HepG2 (cell line): Measurements from ENCODE around the gene DNAJC11. TPM values are rescaled to one million over a fixed set of nuclear protein-coding genes. Genes with fewer than 3 reads are reported as not detected.

ENCODE experiments used
- BCL3 ChIP-seq: sonication (generic); formaldehyde crosslinking; IDR thresholded peaks from 2 replicates; pipeline ENCODE4 v1.5.1; 2020; ENCODE audit warnings: mild to moderate bottlenecking, missing genetic modification reagents, moderate library complexity
- FOSL2 ChIP-seq: sonication (generic); formaldehyde crosslinking; IDR thresholded peaks from 2 replicates; pipeline ENCODE4 v1.4.0; 2020; ENCODE audit warnings: missing genetic modification reagents
- IKZF4 ChIP-seq: sonication (generic); formaldehyde crosslinking; IDR thresholded peaks from 2 replicates; pipeline ENCODE4 v1.5.1; 2020; ENCODE audit warnings: borderline replicate concordance, mild to moderate bottlenecking, low read depth, missing genetic modification reagents; ENCODE audit errors: not compliant biosample characterization
- JARID2 ChIP-seq: sonication (generic); formaldehyde crosslinking; IDR thresholded peaks from 2 replicates; pipeline ENCODE4 v1.8.1; 2023; ENCODE audit warnings: missing genetic modification reagents, inconsistent platforms; ENCODE audit not compliant: insufficient replicate concordance
- KMT2B ChIP-seq: IDR thresholded peaks from 2 replicates; pipeline ENCODE4 v1.6.1; 2016; ENCODE audit warnings: missing genetic modification reagents, missing compliant biosample characterization
- MAFK ChIP-seq, 2 experiments: IDR thresholded peaks in 1 of 2; conservative IDR thresholded peaks in 1 of 2; 2 replicates each; pipeline ENCODE4 v1.6.1; 2011; ENCODE audit warnings: improper control_type of control experiment in 2 of 2, low read length in 2 of 2
- NR2F1 ChIP-seq, 2 experiments: fragments of 450-650 bp in 1 of 2; formaldehyde crosslinking in 1 of 2; IDR thresholded peaks; 2 replicates each; pipeline versions ENCODE4 v1.5.0 to v1.6.1; 2016 to 2020; ENCODE audit warnings: mild to moderate bottlenecking in 1 of 2, missing compliant biosample characterization in 1 of 2, missing genetic modification reagents in 1 of 2, moderate library complexity in 1 of 2
- NR3C1 ChIP-seq: sonication (generic); formaldehyde crosslinking; IDR thresholded peaks from 2 replicates; pipeline ENCODE4 v1.4.0; 2020; ENCODE audit warnings: missing genetic modification reagents
- REL ChIP-seq: sonication (generic); formaldehyde crosslinking; conservative IDR thresholded peaks from 2 replicates; pipeline ENCODE4 v1.8.0; 2022; ENCODE audit warnings: mild to moderate bottlenecking, missing genetic modification reagents, moderate library complexity
- RFXANK ChIP-seq: IDR thresholded peaks from 2 replicates; pipeline ENCODE4 v1.6.1; 2016
- STAG1 ChIP-seq: sonication (generic); formaldehyde crosslinking; IDR thresholded peaks from 2 replicates; pipeline ENCODE4 v1.4.0; 2020; ENCODE audit warnings: missing genetic modification reagents
- ZIK1 ChIP-seq: sonication (generic); formaldehyde crosslinking; IDR thresholded peaks from 2 replicates; pipeline ENCODE4 v1.5.0; 2020; ENCODE audit warnings: mild to moderate bottlenecking, low read depth, missing genetic modification reagents, borderline replicate concordance
- ZSCAN12 ChIP-seq: sonication (generic); formaldehyde crosslinking; IDR thresholded peaks from 2 replicates; pipeline ENCODE4 v1.9.0; 2021; ENCODE audit warnings: mild to moderate bottlenecking, missing genetic modification reagents
- ZSCAN30 ChIP-seq: sonication (generic); formaldehyde crosslinking; IDR thresholded peaks from 2 replicates; pipeline ENCODE4 v1.5.0; 2020; ENCODE audit warnings: mild to moderate bottlenecking, missing genetic modification reagents
- polyA plus RNA-seq, 8 experiments: library from polyadenylated mRNA; depleted of rRNA in 3 of 8; stranded (reverse) in 7 of 8; unstranded in 1 of 8; fragments of >200 nt; fragmentation: Illumina TruSeq in 4 of 8; extraction: Trizol in 4 of 8; gene quantifications; 2 replicates each; pipeline versions ENCODE4 v1.2.1 to v1.2.3, GENCODE V29; 2011 to 2016; ENCODE audit warnings: low read depth in 4 of 8, missing spikeins in 1 of 8, mixed read lengths in 1 of 8; ENCODE audit not compliant: insufficient read depth in 1 of 8
- total RNA-seq, 5 experiments: library from RNA; depleted of rRNA; stranded (reverse); fragments of >200 nt; fragmentation: Illumina TruSeq; extraction: Trizol; gene quantifications; 2 replicates each; pipeline ENCODE4 v1.2.3, GENCODE V29; 2016; ENCODE audit warnings: low read depth in 1 of 5
- TF ChIP-seq, protein P1 (sequence below): sonication (generic); formaldehyde crosslinking; IDR thresholded peaks from 2 replicates; pipeline ENCODE4 v1.9.0; 2021; ENCODE audit warnings: missing genetic modification reagents, mild to moderate bottlenecking, borderline replicate concordance
- TF ChIP-seq, protein P2 (sequence below), 2 experiments: sonication (generic) in 1 of 2; formaldehyde crosslinking in 1 of 2; IDR thresholded peaks; 2 replicates each; pipeline versions ENCODE4 v1.4.0 to v1.6.1; 2016 to 2020; ENCODE audit warnings: borderline replicate concordance in 1 of 2, low read depth in 1 of 2, mild to moderate bottlenecking in 1 of 2, missing genetic modification reagents in 1 of 2
- TF ChIP-seq, protein P3 (sequence below), 2 experiments: sonication (generic) in 1 of 2; formaldehyde crosslinking in 1 of 2; IDR thresholded peaks; 2 replicates each; pipeline versions ENCODE4 v1.5.1 to v1.6.1; 2011 to 2020; ENCODE audit warnings: borderline replicate concordance in 1 of 2, low read depth in 1 of 2, low read length in 1 of 2, mild to moderate bottlenecking in 1 of 2, missing genetic modification reagents in 1 of 2, moderate library complexity in 1 of 2
- TF ChIP-seq, protein P4 (sequence below): fragments of 450-650 bp; IDR thresholded peaks from 2 replicates; pipeline ENCODE4 v1.6.1; 2016

Gene DNAJC11
- total and polyA plus RNA-seq, 2 of the 13 experiments (the other 11 are each of a cell fraction or from before 2014, with no cell fraction given) = 25.1 to 47.6 TPM

DNA sequence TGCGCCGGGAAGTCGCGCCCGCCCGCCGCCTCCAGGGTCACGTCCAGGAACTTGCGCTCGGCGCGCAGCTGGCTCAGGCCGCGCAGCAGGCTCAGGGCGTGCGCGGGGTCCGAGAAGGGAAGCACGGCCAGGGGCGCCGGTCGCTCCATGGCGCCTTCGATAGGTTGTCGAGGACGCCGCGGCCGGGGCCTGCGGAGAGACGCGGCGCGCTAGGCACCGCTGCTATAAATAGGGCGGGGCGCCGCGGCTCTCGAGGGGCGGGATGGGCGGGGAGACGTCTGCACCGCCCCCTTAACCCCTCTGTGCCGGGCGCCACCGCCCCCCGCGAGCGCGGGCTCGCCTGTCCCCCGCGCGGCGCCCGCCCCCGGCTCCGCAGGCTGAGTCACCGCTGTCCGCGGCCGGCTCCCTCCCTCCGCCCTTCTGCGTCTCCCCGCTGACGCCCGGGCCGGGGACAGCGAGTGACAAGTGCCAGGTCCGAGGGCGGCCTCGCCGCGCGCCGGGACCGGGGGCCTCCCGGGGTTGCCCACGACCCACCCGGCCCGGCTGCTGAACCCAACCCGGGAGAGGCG is 98.9 kb downstream of the DNAJC11 start, which contains the start of gene KLHL21 (continued):
- TF ChIP-seq STAG1 (CRISPR knock-in tag) (no peak), ZIK1 (CRISPR knock-in tag) (no peak), MAFK (conservative IDR thresholded peaks at IDR 0.05 in 1 of 2, IDR thresholded peaks at IDR 0.05 in 1 of 2; ENCODE audit: low read length in 2 of 2) (no peak), IKZF4 (CRISPR knock-in tag) (no peak), ZSCAN12 (CRISPR knock-in tag) (no peak; the same call in 1 of the 2 replicates), KMT2B (CRISPR knock-in tag) (no peak), FOSL2 (CRISPR knock-in tag) (peak; percentile 84), JARID2 (CRISPR knock-in tag) (no peak), NR2F1 (CRISPR knock-in tag; IDR thresholded peaks at IDR 0.05) (no peak), RFXANK (CRISPR knock-in tag) (no peak), REL (CRISPR knock-in tag) (no peak), ZSCAN30 (CRISPR knock-in tag) (no peak), BCL3 (CRISPR knock-in tag) (no peak), NR3C1 (CRISPR knock-in tag) (no peak)
- TF ChIP-seq, protein P1, sequence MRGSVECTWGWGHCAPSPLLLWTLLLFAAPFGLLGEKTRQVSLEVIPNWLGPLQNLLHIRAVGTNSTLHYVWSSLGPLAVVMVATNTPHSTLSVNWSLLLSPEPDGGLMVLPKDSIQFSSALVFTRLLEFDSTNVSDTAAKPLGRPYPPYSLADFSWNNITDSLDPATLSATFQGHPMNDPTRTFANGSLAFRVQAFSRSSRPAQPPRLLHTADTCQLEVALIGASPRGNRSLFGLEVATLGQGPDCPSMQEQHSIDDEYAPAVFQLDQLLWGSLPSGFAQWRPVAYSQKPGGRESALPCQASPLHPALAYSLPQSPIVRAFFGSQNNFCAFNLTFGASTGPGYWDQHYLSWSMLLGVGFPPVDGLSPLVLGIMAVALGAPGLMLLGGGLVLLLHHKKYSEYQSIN (CRISPR knock-in tag) = no peak
- TF ChIP-seq, protein P2, sequence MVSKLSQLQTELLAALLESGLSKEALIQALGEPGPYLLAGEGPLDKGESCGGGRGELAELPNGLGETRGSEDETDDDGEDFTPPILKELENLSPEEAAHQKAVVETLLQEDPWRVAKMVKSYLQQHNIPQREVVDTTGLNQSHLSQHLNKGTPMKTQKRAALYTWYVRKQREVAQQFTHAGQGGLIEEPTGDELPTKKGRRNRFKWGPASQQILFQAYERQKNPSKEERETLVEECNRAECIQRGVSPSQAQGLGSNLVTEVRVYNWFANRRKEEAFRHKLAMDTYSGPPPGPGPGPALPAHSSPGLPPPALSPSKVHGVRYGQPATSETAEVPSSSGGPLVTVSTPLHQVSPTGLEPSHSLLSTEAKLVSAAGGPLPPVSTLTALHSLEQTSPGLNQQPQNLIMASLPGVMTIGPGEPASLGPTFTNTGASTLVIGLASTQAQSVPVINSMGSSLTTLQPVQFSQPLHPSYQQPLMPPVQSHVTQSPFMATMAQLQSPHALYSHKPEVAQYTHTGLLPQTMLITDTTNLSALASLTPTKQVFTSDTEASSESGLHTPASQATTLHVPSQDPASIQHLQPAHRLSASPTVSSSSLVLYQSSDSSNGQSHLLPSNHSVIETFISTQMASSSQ (IDR thresholded peaks at IDR 0.05; ENCODE audit: low read depth) = no peak
- TF ChIP-seq, protein P2 (CRISPR knock-in tag; IDR thresholded peaks at IDR 0.05; ENCODE audit: borderline replicate concordance) = no peak
- TF ChIP-seq, protein P3, sequence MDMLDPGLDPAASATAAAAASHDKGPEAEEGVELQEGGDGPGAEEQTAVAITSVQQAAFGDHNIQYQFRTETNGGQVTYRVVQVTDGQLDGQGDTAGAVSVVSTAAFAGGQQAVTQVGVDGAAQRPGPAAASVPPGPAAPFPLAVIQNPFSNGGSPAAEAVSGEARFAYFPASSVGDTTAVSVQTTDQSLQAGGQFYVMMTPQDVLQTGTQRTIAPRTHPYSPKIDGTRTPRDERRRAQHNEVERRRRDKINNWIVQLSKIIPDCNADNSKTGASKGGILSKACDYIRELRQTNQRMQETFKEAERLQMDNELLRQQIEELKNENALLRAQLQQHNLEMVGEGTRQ (IDR thresholded peaks at IDR 0.05; ENCODE audit: low read depth, low read length) = no peak
- TF ChIP-seq, protein P3 (CRISPR knock-in tag; IDR thresholded peaks at IDR 0.05; ENCODE audit: borderline replicate concordance) = no peak; the same call in 1 of the 2 replicates
- TF ChIP-seq, protein P4, sequence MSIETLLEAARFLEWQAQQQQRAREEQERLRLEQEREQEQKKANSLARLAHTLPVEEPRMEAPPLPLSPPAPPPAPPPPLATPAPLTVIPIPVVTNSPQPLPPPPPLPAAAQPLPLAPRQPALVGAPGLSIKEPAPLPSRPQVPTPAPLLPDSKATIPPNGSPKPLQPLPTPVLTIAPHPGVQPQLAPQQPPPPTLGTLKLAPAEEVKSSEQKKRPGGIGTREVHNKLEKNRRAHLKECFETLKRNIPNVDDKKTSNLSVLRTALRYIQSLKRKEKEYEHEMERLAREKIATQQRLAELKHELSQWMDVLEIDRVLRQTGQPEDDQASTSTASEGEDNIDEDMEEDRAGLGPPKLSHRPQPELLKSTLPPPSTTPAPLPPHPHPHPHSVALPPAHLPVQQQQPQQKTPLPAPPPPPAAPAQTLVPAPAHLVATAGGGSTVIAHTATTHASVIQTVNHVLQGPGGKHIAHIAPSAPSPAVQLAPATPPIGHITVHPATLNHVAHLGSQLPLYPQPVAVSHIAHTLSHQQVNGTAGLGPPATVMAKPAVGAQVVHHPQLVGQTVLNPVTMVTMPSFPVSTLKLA = no peak
